HEK293 (cell line): Measurements from ENCODE around the gene CHSY1.

Experiments used
- CTCF ChIA-PET: fragments of 350-600 bp; formaldehyde crosslinking; extraction: SDS; loops from one replicate; lab custom pipeline; 2021; ENCODE audit warnings: antibody characterized with exemption; lab: Yijun Ruan, JAX
- POLR2A ChIA-PET: fragments of 300-600 bp; formaldehyde crosslinking; extraction: SDS; loops from one replicate; lab custom pipeline; 2020; ENCODE audit warnings: antibody characterized with exemption, inconsistent platforms; lab: Yijun Ruan, JAX
- H3K27ac ChIP-seq: fragments of 200-500 bp; sonication (Bioruptor generic); 2 replicates; pipeline ENCODE4 v1.5.1; 2014; ENCODE audit warnings: low read depth, low read length, control low read depth, inconsistent platforms; ENCODE audit errors: extremely low read depth
- H3K36me3 ChIP-seq, 2 experiments: fragments of 200-500 bp in 1 of 2; sonication (Bioruptor generic) in 1 of 2; 1 replicate in 1 of 2; 2 replicates in 1 of 2; pipeline ENCODE4 v1.5.1; 2014 to 2017; ENCODE audit warnings: inconsistent platforms in 2 of 2, low read length in 2 of 2; ENCODE audit not compliant: control insufficient read depth in 2 of 2, insufficient read depth in 1 of 2
- H3K4me1 ChIP-seq: fragments of 200-500 bp; sonication (Bioruptor generic); 2 replicates; pipeline ENCODE4 v1.5.1; 2014; ENCODE audit warnings: mild to moderate bottlenecking, low read length, inconsistent platforms; ENCODE audit not compliant: control insufficient read depth, insufficient read depth
- H3K4me3 ChIP-seq: 2 replicates; pipeline ENCODE4 v1.5.1; 2011; ENCODE audit warnings: low read depth, mild to moderate bottlenecking, control low read depth, low read length, moderate library complexity
- H3K9me3 ChIP-seq: fragments of 200-500 bp; sonication (Bioruptor generic); 2 replicates; pipeline ENCODE4 v1.5.1; 2014; ENCODE audit warnings: low read depth, low read length, inconsistent platforms; ENCODE audit not compliant: control insufficient read depth, insufficient read depth
- CTCF ChIP-seq: fragments of 450-650 bp; formaldehyde crosslinking; IDR thresholded peaks from 2 replicates; pipeline ENCODE4 v1.5.1; 2016; ENCODE audit warnings: missing biosample characterization, missing genetic modification characterization
- GLI2 ChIP-seq: fragments of 450-650 bp; formaldehyde crosslinking; IDR thresholded peaks from 2 replicates; pipeline ENCODE4; 2017; ENCODE audit warnings: missing biosample characterization, missing genetic modification characterization, low read depth, borderline replicate concordance
- GLIS1 ChIP-seq: fragments of 450-650 bp; formaldehyde crosslinking; IDR thresholded peaks from 2 replicates; pipeline ENCODE4 v1.5.1; 2016; ENCODE audit warnings: missing biosample characterization, missing genetic modification characterization
- SCRT2 ChIP-seq: fragments of 450-650 bp; formaldehyde crosslinking; IDR thresholded peaks from 2 replicates; pipeline ENCODE4 v1.5.1; 2016; ENCODE audit warnings: missing biosample characterization, missing genetic modification characterization
- TSHZ1 ChIP-seq: fragments of 450-650 bp; formaldehyde crosslinking; IDR thresholded peaks from 2 replicates; pipeline ENCODE4 v1.5.1; 2016; ENCODE audit warnings: missing biosample characterization, missing genetic modification characterization, borderline replicate concordance
- WT1 ChIP-seq: fragments of 450-650 bp; formaldehyde crosslinking; IDR thresholded peaks from 2 replicates; pipeline ENCODE4 v1.5.1; 2016; ENCODE audit warnings: missing biosample characterization, missing genetic modification characterization
- ZBTB10 ChIP-seq: fragments of 450-650 bp; formaldehyde crosslinking; IDR thresholded peaks from 2 replicates; pipeline ENCODE4 v1.5.1; 2016; ENCODE audit warnings: missing biosample characterization, missing genetic modification characterization
- ZFP3 ChIP-seq: fragments of 450-650 bp; formaldehyde crosslinking; IDR thresholded peaks from 2 replicates; pipeline ENCODE4 v1.5.1; 2016; ENCODE audit warnings: low read depth, missing biosample characterization, missing genetic modification characterization
- ZNF175 ChIP-seq: fragments of 450-650 bp; formaldehyde crosslinking; IDR thresholded peaks from 2 replicates; pipeline ENCODE4 v1.5.1; 2016; ENCODE audit warnings: missing biosample characterization, missing genetic modification characterization
- ZNF184 ChIP-seq: fragments of 450-650 bp; IDR thresholded peaks from 2 replicates; pipeline ENCODE4 v1.5.1; 2018; ENCODE audit warnings: missing biosample characterization, mild to moderate bottlenecking, missing genetic modification characterization
- ZNF211 ChIP-seq: fragments of 450-650 bp; formaldehyde crosslinking; IDR thresholded peaks from 2 replicates; pipeline ENCODE4 v1.5.1; 2016; ENCODE audit warnings: low read depth, missing biosample characterization, missing genetic modification characterization
- ZNF274 ChIP-seq, 2 experiments: fragments of 200-500 bp in 1 of 2; fragments of 450-650 bp in 1 of 2; sonication (Bioruptor generic) in 1 of 2; formaldehyde crosslinking in 1 of 2; IDR thresholded peaks; 2 replicates each; pipeline versions ENCODE4 v1.5.1 to v1.6.1; 2014 to 2016; ENCODE audit warnings: borderline replicate concordance in 1 of 2, inconsistent platforms in 1 of 2, low read length in 1 of 2, missing biosample characterization in 1 of 2, missing genetic modification characterization in 1 of 2
- ZNF394 ChIP-seq: fragments of 450-650 bp; formaldehyde crosslinking; IDR thresholded peaks from 2 replicates; pipeline ENCODE4 v1.5.1; 2016; ENCODE audit warnings: missing biosample characterization, missing genetic modification characterization, mild to moderate bottlenecking, moderate library complexity, borderline replicate concordance
- ZNF423 ChIP-seq: fragments of 450-650 bp; formaldehyde crosslinking; IDR thresholded peaks from 2 replicates; pipeline ENCODE4 v1.5.1; 2016; ENCODE audit warnings: missing biosample characterization, missing genetic modification characterization
- ZNF521 ChIP-seq: fragments of 450-650 bp; formaldehyde crosslinking; IDR thresholded peaks from 2 replicates; pipeline ENCODE4 v1.5.1; 2017; ENCODE audit warnings: missing biosample characterization, mild to moderate bottlenecking, missing genetic modification characterization
- ZNF530 ChIP-seq: fragments of 450-650 bp; formaldehyde crosslinking; IDR thresholded peaks from 2 replicates; pipeline ENCODE4 v1.5.1; 2016; ENCODE audit warnings: low read depth, missing biosample characterization, missing genetic modification characterization
- ZNF623 ChIP-seq: fragments of 450-650 bp; formaldehyde crosslinking; IDR thresholded peaks from 2 replicates; pipeline ENCODE4 v1.5.1; 2016; ENCODE audit warnings: missing biosample characterization, missing genetic modification characterization
- ZNF830 ChIP-seq: fragments of 450-650 bp; IDR thresholded peaks from 2 replicates; pipeline ENCODE4 v1.5.0; 2018; ENCODE audit warnings: missing biosample characterization, missing genetic modification characterization, low read depth, mild to moderate bottlenecking, moderate library complexity
- ZSCAN23 ChIP-seq: fragments of 450-650 bp; formaldehyde crosslinking; IDR thresholded peaks from 2 replicates; pipeline ENCODE4 v1.5.1; 2016; ENCODE audit warnings: missing biosample characterization, missing genetic modification characterization
- TF ChIP-seq, protein P1 (sequence below): fragments of 450-650 bp; formaldehyde crosslinking; IDR thresholded peaks from 2 replicates; pipeline ENCODE4 v1.5.1; 2017; ENCODE audit warnings: missing biosample characterization, missing genetic modification characterization
- TF ChIP-seq, protein P2 (sequence below): fragments of 450-650 bp; formaldehyde crosslinking; IDR thresholded peaks from 2 replicates; pipeline ENCODE4 v1.5.0; 2017; ENCODE audit warnings: missing biosample characterization, missing genetic modification characterization, borderline replicate concordance

Gene CHSY1

DNA sequence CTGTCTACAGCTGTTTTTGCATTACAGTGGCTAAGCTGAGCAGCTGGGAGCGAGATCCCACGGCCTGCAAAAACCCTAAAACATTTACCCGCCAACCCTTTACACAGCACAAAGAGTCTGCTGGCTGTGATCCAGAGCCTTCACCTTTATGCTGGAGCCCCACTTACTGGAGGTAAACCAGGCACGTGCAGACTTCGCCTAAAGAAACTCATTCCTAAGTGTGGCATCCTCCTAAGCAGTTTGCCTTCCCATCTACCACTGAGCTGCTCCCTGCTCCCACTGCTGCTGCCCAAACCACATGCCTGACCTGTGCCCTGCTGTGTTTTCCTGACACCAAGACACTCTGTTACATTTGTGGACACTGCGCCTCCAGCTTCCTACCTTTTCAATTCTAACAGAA is 53.0 kb downstream of the CHSY1 start:
- CTCF ChIA-PET: interaction anchor here (0.6 to 0.7 kb wide), 2 partner anchors 35 to 311 kb away, joined by 3 read pairs; no protein-coding TSS in a partner anchor
- no peaks in the 10 kb centered on the region; a peak in 1 of 3 replicates for H3K36me3 ChIP-seq
- TF ChIP-seq ZNF423 (tag by site-specific recombination) (no peak), ZNF521 (tag by site-specific recombination) (no peak), GLIS1 (tag by site-specific recombination) (no peak), ZNF184 (tag by site-specific recombination) (no peak), WT1 (tag by site-specific recombination) (no peak)
- TF ChIP-seq, all 188 proteins: peak for 0
- Histone ChIP-seq H3K27ac (no peak overlapping the region), H3K4me3 (no peak overlapping the region), H3K4me1 (peaks cover 18% of the 10 kb centered on the region), H3K9me3 (no peaks in the 10 kb centered on the region)
- POLR2A ChIA-PET: no interaction called here

GRCh38 chr15:101198031-101198575 is 53.7 kb downstream of the CHSY1 start:
- Histone ChIP-seq H3K4me3 (no peak overlapping the region), H3K27ac (no peak overlapping the region), H3K9me3 (no peaks in the 10 kb centered on the region), H3K36me3 (no peaks in the 10 kb centered on the region; a peak in 1 of 3 replicates), H3K4me1 (peaks cover 18% of the 10 kb centered on the region)
- ChIA-PET CTCF (interaction anchor here (0.6 kb wide), 1 partner anchor 331 kb away, joined by 5 read pairs; no protein-coding TSS in a partner anchor), POLR2A (no interaction called here)
- TF ChIP-seq ZNF623 (tag by site-specific recombination) (no peak), TSHZ1 (tag by site-specific recombination) (no peak), ZNF274 (IDR thresholded peaks at IDR 0.05; ENCODE audit: low read length) (no peak), ZNF274 (tag by site-specific recombination; IDR thresholded peaks at IDR 0.05; ENCODE audit: borderline replicate concordance) (no peak), ZNF830 (no peak), ZFP3 (no peak), ZBTB10 (tag by site-specific recombination) (no peak), ZNF175 (tag by site-specific recombination) (no peak), SCRT2 (no peak), ZSCAN23 (no peak), ZNF530 (no peak), CTCF (tag by site-specific recombination) (no peak), ZNF211 (tag by site-specific recombination) (no peak), ZNF394 (tag by site-specific recombination) (no peak), GLI2 (tag by site-specific recombination) (no peak)
- TF ChIP-seq, protein P1, sequence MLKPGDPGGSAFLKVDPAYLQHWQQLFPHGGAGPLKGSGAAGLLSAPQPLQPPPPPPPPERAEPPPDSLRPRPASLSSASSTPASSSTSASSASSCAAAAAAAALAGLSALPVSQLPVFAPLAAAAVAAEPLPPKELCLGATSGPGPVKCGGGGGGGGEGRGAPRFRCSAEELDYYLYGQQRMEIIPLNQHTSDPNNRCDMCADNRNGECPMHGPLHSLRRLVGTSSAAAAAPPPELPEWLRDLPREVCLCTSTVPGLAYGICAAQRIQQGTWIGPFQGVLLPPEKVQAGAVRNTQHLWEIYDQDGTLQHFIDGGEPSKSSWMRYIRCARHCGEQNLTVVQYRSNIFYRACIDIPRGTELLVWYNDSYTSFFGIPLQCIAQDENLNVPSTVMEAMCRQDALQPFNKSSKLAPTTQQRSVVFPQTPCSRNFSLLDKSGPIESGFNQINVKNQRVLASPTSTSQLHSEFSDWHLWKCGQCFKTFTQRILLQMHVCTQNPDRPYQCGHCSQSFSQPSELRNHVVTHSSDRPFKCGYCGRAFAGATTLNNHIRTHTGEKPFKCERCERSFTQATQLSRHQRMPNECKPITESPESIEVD: no peak
- TF ChIP-seq, protein P2, sequence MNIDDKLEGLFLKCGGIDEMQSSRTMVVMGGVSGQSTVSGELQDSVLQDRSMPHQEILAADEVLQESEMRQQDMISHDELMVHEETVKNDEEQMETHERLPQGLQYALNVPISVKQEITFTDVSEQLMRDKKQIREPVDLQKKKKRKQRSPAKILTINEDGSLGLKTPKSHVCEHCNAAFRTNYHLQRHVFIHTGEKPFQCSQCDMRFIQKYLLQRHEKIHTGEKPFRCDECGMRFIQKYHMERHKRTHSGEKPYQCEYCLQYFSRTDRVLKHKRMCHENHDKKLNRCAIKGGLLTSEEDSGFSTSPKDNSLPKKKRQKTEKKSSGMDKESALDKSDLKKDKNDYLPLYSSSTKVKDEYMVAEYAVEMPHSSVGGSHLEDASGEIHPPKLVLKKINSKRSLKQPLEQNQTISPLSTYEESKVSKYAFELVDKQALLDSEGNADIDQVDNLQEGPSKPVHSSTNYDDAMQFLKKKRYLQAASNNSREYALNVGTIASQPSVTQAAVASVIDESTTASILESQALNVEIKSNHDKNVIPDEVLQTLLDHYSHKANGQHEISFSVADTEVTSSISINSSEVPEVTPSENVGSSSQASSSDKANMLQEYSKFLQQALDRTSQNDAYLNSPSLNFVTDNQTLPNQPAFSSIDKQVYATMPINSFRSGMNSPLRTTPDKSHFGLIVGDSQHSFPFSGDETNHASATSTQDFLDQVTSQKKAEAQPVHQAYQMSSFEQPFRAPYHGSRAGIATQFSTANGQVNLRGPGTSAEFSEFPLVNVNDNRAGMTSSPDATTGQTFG (tag by site-specific recombination): no peak
